ENCODE data around the gene SLC35E1. TPM values are rescaled to one million over a fixed set of nuclear protein-coding genes. Genes with fewer than 3 reads are reported as not detected.

SLC35E1 gene
- total RNA-seq, 2 experiments from 2014 or later: 43.4 to 44.5 TPM

DNA sequence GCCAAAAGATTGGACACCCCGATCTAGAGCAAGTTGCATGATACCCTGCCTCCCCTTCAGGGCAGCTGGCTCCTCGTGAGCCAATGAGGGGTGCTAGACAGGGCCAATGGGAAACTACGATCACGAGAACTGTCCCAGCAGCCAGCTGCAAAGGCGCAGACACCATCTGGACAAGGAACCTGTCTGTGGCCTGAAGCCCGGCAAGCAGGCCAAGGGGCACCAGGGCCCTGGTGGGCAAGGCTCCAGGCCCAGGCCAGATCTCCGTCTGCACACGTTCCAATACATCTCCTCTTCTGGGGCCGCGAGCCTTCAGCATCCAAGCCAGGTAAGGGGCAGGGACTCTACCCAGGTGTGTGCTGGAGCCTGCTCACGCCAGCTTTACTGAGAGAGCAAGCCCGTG is 35.6 kb upstream of the SLC35E1 start:
- Mint-ChIP-seq H3K9me3 (no peaks in the 10 kb centered on the region), H3K27me3 (no peaks in the 10 kb centered on the region), H3K36me3 (peaks cover 2% of the 10 kb centered on the region), H3K27ac (peak overlapping the region; percentile 65), H3K4me3 (no peak overlapping the region), H3K4me1 (peaks cover 20% of the 10 kb centered on the region)
- ATAC-seq (ENCODE audit: low read depth): no peak
- POLR2A ChIA-PET: interaction anchor here (1.1 kb wide), 1 partner anchor 20 kb away, joined by 3 read pairs; the partner anchor contains the start of gene MED26
- no peak for DNase-seq

DNA sequence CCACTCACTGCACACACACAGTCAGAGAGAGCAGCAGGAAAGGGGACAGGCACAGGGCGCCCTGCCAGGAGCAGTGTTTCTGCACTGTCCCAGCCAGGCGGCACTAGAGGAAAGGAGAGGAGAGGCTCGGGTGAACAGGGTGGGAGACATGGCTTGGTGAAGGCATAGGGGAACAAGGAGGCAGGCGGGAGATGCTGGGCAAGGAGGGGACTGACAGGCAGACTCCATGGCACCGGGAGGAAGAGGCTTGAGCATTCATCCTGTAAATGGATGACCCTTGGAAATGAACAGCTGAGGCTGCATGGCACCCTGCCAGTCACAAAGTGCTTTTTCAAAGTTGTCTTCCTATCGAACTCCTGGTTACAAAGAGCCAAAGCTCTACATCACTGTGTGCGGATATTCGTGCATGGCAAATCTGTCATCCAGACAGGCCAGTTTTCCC is 33.4 kb upstream of the SLC35E1 start:
- no peak for ATAC-seq (ENCODE audit: low read depth)
- H3K4me1 Mint-ChIP-seq: peaks cover 18% of the 10 kb centered on the region
- DNase-seq: no peak
- H3K4me3 Mint-ChIP-seq: no peak overlapping the region
- H3K9me3 Mint-ChIP-seq: no peaks in the 10 kb centered on the region
- peaks cover 2% of the 10 kb centered on the region for H3K36me3 Mint-ChIP-seq
- POLR2A ChIA-PET: no interaction called here
- H3K27me3 Mint-ChIP-seq: no peaks in the 10 kb centered on the region
- H3K27ac Mint-ChIP-seq: no peak overlapping the region

DNA sequence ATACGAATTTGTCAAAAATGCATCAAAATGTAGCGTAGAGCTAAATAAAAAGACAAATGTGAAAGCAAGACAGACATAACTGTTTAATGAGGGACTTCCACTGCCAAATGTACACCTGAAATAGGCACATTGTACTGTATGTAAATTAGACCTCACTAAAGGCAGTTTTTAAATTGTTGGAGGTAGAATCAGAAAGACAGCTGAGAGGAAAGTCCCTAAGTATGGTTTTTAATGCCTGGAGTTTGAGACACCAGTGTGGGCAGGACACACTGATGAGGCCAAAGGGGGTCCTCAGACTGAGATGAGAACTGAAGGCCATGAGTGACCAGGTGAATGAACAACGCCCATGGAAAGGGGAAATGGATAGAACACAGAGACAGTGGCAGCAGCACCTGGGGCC is 32.9 kb upstream of the SLC35E1 start:
- ATAC-seq (ENCODE audit: low read depth): no peak
- H3K27me3 Mint-ChIP-seq: no peaks in the 10 kb centered on the region
- no peak overlapping the region for H3K27ac Mint-ChIP-seq
- H3K4me3 Mint-ChIP-seq: no peak overlapping the region
- POLR2A ChIA-PET: no interaction called here
- no peaks in the 10 kb centered on the region for H3K9me3 Mint-ChIP-seq
- DNase-seq: no peak
- peaks cover 2% of the 10 kb centered on the region for H3K36me3 Mint-ChIP-seq
- peaks cover 20% of the 10 kb centered on the region for H3K4me1 Mint-ChIP-seq

DNA sequence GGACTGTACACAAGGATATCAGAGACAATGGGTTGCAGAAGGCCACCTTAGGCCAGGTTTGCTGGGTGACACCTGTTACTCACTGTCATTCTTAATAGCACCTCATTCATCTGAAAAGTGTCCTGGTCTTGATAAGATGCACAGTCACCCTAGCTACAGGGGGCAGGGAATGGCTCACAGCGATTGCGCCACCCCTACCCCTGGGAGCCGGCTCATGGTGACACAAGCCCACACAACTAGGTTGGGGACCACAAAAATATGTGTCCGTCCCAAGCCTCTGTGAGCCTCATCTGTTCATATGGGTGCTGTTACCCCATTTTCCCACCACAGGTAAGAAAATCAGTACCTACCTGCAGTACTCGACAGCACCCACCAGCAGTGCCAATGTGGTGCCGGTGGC is 32.4 kb upstream of the SLC35E1 start:
- Mint-ChIP-seq H3K27ac (no peak overlapping the region), H3K36me3 (peaks cover 2% of the 10 kb centered on the region), H3K9me3 (no peaks in the 10 kb centered on the region), H3K4me3 (no peak overlapping the region), H3K4me1 (peaks cover 20% of the 10 kb centered on the region), H3K27me3 (no peaks in the 10 kb centered on the region)
- DNase-seq (no peak), ATAC-seq (ENCODE audit: low read depth) (no peak)
- POLR2A ChIA-PET: no interaction called here

DNA sequence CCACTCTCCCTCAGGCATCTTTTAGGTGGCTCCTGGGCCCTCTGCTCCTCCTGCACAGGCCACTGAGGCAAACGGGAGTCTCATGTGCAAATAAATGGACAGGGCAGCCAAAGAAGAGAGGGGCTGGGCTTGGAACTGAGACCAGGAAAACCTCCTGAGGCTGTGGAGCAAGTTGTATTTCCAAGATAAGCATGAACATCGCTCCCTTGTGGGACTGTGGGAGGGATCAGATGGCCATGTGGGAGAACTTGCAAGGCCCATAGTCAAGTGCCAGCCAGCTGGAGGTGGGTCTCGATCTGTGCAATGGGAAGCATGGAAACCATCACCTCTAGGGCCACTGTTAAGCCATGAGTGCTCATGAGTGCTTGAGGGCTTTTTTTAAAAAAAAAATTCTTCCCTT is 30.9 kb upstream of the SLC35E1 start:
- Mint-ChIP-seq H3K27me3 (no peaks in the 10 kb centered on the region), H3K27ac (no peak overlapping the region), H3K36me3 (peaks cover 2% of the 10 kb centered on the region), H3K4me3 (no peak overlapping the region), H3K9me3 (no peaks in the 10 kb centered on the region), H3K4me1 (peaks cover 16% of the 10 kb centered on the region)
- ATAC-seq (ENCODE audit: low read depth) (no peak), DNase-seq (no peak)
- POLR2A ChIA-PET: no interaction called here

DNA sequence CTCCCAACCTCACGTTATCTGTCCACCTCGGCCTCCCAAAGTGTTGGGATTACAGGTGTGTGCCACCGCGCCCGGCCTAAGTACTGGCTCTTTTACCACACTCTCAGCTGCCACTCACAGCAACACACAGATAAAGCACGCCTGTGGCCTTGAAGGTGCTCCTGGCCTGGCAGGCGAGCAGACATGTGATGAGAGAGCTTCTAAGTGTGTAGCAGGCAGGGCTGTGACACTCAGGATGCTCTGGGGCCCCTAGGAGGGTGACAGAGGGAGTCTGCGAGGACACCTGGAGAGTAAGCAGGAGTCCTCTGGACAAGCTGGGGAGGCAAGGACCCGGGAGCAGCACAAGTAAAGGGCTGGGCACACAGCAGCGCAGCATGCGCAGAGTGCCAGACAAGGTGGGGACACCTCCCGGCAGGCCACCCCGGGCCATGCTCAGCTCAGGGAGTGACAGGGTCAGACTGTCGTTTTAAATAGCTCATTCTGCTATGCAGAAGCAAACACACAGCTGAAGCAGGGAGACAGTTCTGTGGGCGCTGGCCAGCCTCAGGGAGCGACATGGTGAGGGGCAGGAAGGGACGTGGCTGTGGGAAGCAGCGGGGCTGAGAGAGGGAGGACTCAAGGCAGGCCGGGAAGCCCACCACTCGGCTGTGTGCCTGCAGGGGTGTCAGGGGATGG is 29.3 kb upstream of the SLC35E1 start:
- no peak overlapping the region for H3K27ac Mint-ChIP-seq
- H3K4me1 Mint-ChIP-seq: peaks cover 16% of the 10 kb centered on the region
- ATAC-seq (ENCODE audit: low read depth): no peak
- H3K36me3 Mint-ChIP-seq: peaks cover 5% of the 10 kb centered on the region
- POLR2A ChIA-PET: no interaction called here
- no peak overlapping the region for H3K4me3 Mint-ChIP-seq
- no peaks in the 10 kb centered on the region for H3K27me3 Mint-ChIP-seq
- H3K9me3 Mint-ChIP-seq: no peaks in the 10 kb centered on the region
- no peak for DNase-seq

DNA sequence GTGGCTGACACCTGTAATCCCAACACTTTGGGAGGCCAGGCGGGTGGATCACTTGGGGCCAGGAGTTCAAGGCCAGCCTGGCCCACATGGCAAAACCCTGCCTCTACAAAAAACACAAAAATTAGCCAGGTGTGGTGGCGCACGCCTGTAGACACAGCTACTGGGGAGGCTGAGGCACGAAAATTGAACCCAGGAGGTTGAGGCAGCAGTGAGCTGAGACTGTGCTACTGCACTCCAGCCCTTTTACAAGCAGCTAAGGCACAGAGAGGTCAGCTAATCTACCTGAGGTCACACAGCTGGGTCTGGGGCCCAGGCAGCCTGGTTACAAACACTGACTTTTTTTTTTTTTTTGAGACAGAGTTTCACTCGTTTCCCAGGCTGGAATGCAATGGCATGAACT is 28.6 kb upstream of the SLC35E1 start:
- no peak for DNase-seq
- ATAC-seq (ENCODE audit: low read depth): no peak
- POLR2A ChIA-PET: no interaction called here
- Mint-ChIP-seq H3K9me3 (no peaks in the 10 kb centered on the region), H3K4me3 (no peak overlapping the region), H3K36me3 (peaks cover 5% of the 10 kb centered on the region), H3K27me3 (no peaks in the 10 kb centered on the region), H3K4me1 (peaks cover 22% of the 10 kb centered on the region), H3K27ac (no peak overlapping the region)

DNA sequence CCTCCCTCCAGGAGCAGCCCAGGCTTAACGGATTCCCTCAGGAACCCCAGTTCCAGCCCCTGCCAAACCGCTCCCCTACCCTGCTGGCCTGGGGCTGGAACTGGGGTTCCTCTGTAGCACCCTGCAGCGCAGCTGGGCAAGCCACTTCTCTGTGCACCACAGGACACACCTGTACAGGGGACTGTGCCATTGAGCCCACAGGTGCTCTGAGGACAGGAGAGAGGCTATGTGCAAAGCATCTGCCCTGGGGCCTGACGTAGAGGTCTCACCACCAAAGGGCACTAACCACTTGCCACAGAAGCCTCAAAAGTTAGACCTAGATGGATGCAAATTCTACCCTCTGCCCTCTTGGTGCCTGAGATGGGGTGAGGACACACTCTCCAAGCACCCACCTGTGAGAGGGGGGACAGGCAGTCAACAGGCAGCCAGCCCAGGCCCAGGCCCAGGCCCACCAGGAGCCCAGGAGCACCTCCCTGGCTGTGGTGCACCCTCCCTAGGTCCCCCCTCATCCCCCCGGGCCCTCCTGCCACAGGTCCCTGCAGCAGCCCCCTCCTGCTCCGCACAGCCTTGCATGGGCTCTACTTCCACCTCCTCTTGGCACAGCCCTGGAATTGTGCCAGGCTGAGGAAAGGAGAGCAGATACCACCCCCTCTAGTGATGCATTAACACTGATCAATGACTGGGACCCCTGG is 27.6 kb upstream of the SLC35E1 start:
- Mint-ChIP-seq H3K9me3 (no peaks in the 10 kb centered on the region), H3K27me3 (no peaks in the 10 kb centered on the region), H3K36me3 (peaks cover 2% of the 10 kb centered on the region), H3K4me1 (peaks cover 32% of the 10 kb centered on the region), H3K27ac (no peak overlapping the region), H3K4me3 (no peak overlapping the region)
- DNase-seq (no peak), ATAC-seq (ENCODE audit: low read depth) (no peak)
- POLR2A ChIA-PET: no interaction called here

DNA sequence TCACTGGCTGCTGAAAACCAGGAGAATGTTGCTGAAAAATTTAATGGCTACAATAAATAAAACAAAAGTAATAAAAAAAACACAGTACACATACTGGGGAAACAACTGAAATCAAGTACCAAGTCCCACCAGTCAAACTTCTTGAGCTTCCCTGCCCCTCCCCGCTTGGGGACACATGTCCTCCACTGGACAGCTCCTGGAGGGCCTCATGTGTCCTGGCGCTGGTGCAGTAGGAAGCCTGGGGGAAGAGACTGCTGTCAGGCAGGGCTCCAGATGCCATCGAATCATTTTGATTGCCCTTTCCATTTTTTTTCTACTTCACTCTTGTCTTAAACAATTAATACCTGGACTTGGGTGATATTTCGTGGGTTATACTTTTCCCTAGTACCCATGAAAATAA is 26.6 kb upstream of the SLC35E1 start:
- DNase-seq (no peak), ATAC-seq (ENCODE audit: low read depth) (no peak)
- Mint-ChIP-seq H3K9me3 (no peaks in the 10 kb centered on the region), H3K27me3 (no peaks in the 10 kb centered on the region), H3K27ac (no peak overlapping the region), H3K4me3 (no peak overlapping the region), H3K4me1 (peaks cover 40% of the 10 kb centered on the region), H3K36me3 (peaks cover 2% of the 10 kb centered on the region)
- POLR2A ChIA-PET: no interaction called here

DNA sequence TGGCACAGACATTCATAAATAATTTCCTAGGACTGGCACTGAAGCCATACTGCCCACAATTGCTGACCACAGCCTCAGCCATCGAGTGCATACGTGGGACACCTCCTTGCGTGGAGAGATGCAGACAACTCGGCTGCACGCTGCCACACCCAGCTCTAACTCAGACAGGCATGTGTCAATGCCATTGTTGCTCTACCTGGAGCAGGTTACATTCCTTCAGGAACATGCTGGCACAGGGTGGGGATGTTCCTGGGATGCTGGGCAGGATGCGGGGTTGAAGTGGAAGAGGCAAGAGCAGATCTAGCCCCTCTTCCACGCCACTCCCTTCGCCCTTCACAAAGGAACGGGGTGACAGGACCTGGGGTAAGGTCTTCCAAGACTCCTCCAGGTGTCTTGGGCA is 24.2 kb upstream of the SLC35E1 start:
- Mint-ChIP-seq H3K36me3 (peaks cover 8% of the 10 kb centered on the region), H3K27ac (no peak overlapping the region), H3K4me3 (no peak overlapping the region), H3K4me1 (peaks cover 50% of the 10 kb centered on the region), H3K9me3 (no peaks in the 10 kb centered on the region), H3K27me3 (no peaks in the 10 kb centered on the region)
- DNase-seq (no peak), ATAC-seq (ENCODE audit: low read depth) (no peak)
- POLR2A ChIA-PET: interaction anchor here (1.3 kb wide), 1 partner anchor 9 kb away, joined by 4 read pairs; no protein-coding TSS in a partner anchor

DNA sequence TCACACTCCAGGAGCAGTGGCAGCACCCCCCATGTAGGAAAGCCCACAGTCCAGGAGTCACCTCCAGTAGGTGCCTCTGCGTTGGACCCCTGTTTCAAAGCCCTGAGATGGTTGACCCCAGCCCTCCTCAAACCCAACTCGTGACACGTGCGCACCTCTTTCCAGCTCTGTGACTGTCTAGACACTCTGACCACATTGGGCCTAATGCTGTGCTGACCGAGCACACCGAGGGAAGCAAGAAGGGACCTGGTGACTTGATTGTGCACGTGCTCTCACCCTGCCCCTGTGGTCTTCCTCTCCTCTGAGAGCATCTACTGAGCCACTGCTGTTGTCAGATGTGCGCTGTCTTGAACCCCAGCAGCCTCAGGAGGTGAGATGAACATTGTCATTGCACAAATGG is 22.9 kb upstream of the SLC35E1 start:
- H3K4me3 Mint-ChIP-seq: peak overlapping the region; percentile 79
- peak overlapping the region; percentile 89 for H3K27ac Mint-ChIP-seq
- no peaks in the 10 kb centered on the region for H3K27me3 Mint-ChIP-seq
- ATAC-seq (ENCODE audit: low read depth): peak; percentile 15
- DNase-seq: no peak
- POLR2A ChIA-PET: interaction anchor here (1.3 to 2.2 kb wide), 2 partner anchors 8 to 10 kb away, joined by 4 to 17 read pairs; no protein-coding TSS in a partner anchor
- H3K36me3 Mint-ChIP-seq: peaks cover 8% of the 10 kb centered on the region
- H3K9me3 Mint-ChIP-seq: no peaks in the 10 kb centered on the region
- H3K4me1 Mint-ChIP-seq: peaks cover 48% of the 10 kb centered on the region

DNA sequence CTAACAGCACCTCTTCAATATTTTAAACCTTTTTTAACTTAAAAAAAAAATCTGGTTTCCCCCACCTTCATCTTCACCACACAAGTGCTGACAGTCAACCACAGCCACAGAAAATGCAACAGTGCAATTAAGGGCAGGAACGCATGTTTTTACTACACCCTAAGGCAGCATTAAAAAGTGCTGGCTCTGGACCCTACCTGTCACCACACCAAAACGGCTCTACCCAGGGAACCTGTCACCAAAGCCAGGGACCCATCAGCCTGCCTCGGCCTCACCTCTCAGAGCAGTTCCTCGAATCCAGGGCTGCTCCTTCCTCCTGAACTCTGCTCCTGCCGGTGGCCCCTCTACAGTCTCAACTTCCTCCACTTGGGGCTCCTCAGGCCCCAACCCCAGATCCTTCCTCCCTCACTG is 22.5 kb upstream of the SLC35E1 start:
- Mint-ChIP-seq H3K9me3 (no peaks in the 10 kb centered on the region), H3K27ac (peak overlapping the region; percentile 89), H3K36me3 (peaks cover 8% of the 10 kb centered on the region), H3K4me3 (peak overlapping the region; percentile 79), H3K4me1 (peaks cover 51% of the 10 kb centered on the region), H3K27me3 (no peaks in the 10 kb centered on the region)
- ATAC-seq (ENCODE audit: low read depth) (peak; percentile 63), DNase-seq (peak; percentile 61)
- POLR2A ChIA-PET: interaction anchor here (2.2 kb wide), 2 partner anchors 10 to 22 kb away, joined by 8 to 17 read pairs; partner anchors contain the start of gene SLC35E1

DNA sequence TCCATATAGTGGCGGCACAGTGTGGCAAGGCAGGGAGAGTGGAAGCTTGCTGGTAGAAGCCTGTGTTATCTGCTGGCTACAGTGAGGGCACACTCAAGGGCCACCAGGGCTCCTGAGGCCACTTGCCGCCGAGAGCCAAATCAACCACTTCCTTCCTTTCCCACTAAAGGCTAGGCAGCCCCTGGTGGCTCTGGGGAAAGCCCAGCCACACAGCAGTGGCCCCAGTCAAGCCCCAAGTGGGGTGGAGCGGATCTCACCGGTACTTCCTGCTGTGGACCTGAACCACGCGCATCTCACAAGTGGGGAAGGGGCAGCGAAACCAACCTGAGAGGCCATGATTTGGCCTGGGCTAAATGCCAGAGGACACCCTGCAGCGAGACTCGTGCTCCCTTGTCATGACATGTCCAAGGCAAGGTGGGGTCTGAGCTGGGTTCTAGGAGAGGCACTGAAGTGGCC is 21.9 kb upstream of the SLC35E1 start:
- peak overlapping the region; percentile 89 for H3K27ac Mint-ChIP-seq
- POLR2A ChIA-PET: interaction anchor here (0.9 to 2.2 kb wide), 3 partner anchors 9 to 34 kb away, joined by 4 to 17 read pairs (median 8); partner anchors contain the start of genes MED26 and SLC35E1
- ATAC-seq (ENCODE audit: low read depth): peak; percentile 66
- peak overlapping the region; percentile 79 for H3K4me3 Mint-ChIP-seq
- H3K36me3 Mint-ChIP-seq: peaks cover 8% of the 10 kb centered on the region
- no peaks in the 10 kb centered on the region for H3K27me3 Mint-ChIP-seq
- peak; percentile 72 for DNase-seq
- no peaks in the 10 kb centered on the region for H3K9me3 Mint-ChIP-seq
- peaks cover 54% of the 10 kb centered on the region for H3K4me1 Mint-ChIP-seq

DNA sequence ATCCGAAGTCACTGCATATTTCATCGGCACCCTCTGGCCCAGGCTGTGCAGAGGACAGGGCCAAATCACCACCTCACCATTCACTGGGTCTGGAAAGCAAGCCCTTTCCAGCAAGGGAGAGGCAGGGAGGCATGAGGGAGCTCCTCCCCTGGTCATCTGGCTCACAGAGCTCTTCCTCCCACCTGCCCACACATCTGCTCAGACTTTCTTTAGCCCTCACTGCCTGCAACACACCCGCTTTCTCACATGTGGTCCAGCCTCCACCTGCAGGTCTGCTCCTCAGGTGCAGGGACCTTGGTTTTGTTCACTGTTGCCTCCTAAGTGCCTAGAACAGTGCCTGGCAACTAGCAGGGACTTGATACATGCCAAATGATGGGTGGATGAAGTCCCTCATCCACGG is 21.0 kb upstream of the SLC35E1 start:
- no peak for DNase-seq
- peaks cover 8% of the 10 kb centered on the region for H3K36me3 Mint-ChIP-seq
- peaks cover 60% of the 10 kb centered on the region for H3K4me1 Mint-ChIP-seq
- no peak for ATAC-seq (ENCODE audit: low read depth)
- H3K4me3 Mint-ChIP-seq: peak overlapping the region; percentile 79
- peak overlapping the region; percentile 43 for H3K27ac Mint-ChIP-seq
- H3K27me3 Mint-ChIP-seq: no peaks in the 10 kb centered on the region
- POLR2A ChIA-PET: interaction anchor here (2.2 to 7.3 kb wide), 3 partner anchors 8 to 34 kb away, joined by 8 to 66 read pairs (median 17); partner anchors contain the start of genes MED26 and SLC35E1
- no peaks in the 10 kb centered on the region for H3K9me3 Mint-ChIP-seq
